HG03280 (cell line): ENCODE data around the gene COL4A3.

ENCODE experiments used
- ATAC-seq: cut with Tn5 transposase; IDR thresholded peaks from one replicate; pipeline ENCODE4 v1.9.1; 2021; ENCODE audit warnings: mild to moderate bottlenecking, moderate library complexity; ENCODE audit not compliant: unreplicated experiment

COL4A3 gene

GRCh38 chr2:227337442-227337841 is 173.0 kb downstream of the COL4A3 start:
- ATAC-seq: no peak

- no peak for ATAC-seq
Observed at GRCh38 chr2:227339098-227339599, 174.7 kb downstream of the COL4A3 start.

DNA sequence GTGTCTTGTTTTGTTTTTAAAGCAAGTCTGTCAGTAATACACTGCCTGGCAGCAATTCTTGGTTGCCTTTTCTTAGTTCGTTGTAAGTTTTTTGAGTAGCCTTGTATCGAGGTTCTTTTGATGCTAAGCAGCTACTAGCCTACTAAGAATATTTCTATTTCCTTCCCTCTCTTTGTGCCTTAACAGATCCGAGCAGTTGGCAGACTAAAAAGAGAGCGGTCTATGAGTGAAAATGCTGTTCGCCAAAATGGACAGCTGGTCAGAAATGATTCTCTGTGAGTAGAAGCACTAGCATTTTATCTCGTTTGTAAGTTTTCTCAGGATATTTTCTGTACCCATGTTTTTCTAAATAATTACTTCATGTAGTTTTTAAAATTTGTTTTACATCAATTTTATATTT is 175.7 kb downstream of the COL4A3 start:
- no peak for ATAC-seq

DNA sequence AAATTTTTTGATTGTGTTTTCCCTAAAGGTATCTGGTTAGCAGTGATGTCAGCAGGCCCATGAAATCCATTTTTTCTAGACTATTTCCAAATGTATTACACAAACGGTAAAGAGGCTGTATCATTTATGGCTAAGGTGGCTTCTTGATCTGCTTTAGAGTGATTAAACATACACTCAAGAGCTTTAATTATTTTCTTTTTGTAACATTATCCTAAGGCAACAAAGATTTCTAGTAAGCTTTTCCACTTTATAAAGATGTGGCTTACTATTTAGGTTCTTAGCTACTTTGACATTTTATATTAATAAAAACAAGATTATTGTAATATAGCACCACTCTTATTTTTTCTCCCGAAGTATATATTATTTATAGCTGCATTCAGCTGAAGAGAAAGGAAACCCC is 177.1 kb downstream of the COL4A3 start:
- no peak for ATAC-seq

DNA sequence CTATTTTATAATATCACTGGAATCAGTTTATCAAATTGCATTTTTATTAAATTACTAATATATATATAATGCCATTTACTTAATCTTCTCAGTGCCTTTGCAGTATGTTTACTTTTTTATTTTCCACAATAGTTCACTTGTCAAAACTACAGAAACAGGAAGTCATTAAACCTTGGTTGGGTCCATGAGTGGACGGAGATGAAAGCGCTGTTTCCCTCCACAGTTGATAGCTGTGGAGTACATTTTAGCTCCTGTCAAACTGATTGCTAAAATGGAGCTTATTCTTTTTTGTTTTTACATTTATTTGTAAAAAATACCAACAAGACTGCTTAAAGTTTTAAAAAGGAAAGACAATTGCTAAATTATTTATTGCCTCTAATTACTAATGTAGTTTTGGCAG is 179.8 kb downstream of the COL4A3 start:
- ATAC-seq: no peak

DNA sequence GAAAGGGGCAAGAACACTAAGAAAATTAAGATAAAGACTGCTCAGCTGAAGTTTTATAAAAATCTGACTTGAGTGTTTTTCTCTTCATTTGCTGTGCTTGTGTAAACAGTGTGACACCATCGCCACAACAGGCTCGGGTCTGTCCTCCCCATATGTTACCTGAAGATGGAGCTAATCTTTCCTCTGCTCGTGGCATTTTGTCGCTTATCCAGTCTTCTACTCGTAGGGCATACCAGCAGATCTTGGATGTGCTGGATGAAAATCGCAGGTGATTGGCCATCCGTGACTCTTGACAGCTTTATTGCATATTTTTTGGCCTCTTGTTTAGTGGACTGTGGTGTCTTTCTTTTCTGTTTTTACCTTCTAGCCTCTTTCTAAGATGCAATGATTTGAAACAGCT is 182.7 kb downstream of the COL4A3 start:
- no peak for ATAC-seq

DNA sequence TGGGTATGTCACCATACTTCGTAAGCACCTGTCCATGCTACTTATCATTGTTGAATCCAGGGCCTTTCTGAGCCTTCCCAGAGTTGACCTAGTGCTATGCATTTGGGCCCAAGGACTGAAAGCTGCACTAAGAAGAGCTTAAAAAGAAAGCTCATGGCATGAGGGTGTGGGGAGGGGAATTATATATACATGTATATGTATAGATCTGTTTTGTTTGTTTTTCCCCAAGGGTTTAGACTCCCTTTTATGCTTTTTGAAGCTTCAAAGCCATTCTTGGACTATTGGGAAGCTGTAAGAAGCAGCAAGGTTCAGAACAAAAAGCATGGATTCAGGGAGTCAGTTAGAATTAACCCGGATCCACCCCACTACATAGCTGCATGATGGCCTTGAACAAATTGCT is 183.9 kb downstream of the COL4A3 start:
- ATAC-seq: no peak

- ATAC-seq: no peak
Observed at GRCh38 chr2:227349989-227350612, 185.7 kb downstream of the COL4A3 start.

DNA sequence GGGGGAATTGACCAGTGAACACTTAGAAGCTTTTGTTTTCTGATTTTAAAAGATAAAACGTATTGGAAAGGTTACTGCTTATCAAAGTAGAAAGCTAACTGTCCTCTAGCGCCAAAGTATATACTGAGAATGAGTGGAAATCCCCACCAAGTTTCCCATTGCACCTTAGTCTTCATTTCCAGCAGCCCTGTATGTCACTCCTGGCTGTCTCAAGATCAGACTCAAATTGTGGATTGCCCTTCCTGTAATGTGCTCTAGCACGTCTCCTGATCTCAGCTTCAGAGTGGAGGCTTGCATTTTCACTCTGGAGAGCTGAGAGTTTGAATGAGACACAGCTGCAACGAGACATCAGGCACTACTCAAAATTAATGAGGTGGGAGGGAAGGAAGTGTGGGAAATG is 187.2 kb downstream of the COL4A3 start:
- no peak for ATAC-seq

DNA sequence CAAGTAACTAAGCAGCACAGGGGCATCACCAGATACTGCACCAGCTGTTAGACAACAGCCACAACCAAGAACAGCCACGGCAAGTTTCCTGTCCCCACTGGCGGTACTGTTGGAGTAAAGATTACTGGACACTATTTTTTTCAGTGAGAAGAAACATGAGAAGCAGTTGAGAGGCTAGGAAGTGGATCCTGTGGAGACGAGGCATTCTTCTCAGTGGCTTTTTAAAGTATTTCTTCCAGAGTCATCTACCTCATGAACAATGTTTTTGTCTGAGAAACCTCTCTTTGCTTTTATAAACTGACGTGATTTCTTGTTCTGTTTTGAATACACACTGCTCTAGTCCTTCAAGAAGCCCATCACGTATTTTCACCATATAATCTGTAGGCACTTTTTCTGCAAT is 195.9 kb downstream of the COL4A3 start:
- ATAC-seq: no peak

- no peak for ATAC-seq
Observed at GRCh38 chr2:227363756-227364155, 199.3 kb downstream of the COL4A3 start.
